Measurements from ENCODE around the gene CBLIF.
"Not testable (repeated sequence)": the region's sequence is repeated elsewhere in the genome, so short reads cannot be mapped to it uniquely, and the experiment has no call there.

DNA sequence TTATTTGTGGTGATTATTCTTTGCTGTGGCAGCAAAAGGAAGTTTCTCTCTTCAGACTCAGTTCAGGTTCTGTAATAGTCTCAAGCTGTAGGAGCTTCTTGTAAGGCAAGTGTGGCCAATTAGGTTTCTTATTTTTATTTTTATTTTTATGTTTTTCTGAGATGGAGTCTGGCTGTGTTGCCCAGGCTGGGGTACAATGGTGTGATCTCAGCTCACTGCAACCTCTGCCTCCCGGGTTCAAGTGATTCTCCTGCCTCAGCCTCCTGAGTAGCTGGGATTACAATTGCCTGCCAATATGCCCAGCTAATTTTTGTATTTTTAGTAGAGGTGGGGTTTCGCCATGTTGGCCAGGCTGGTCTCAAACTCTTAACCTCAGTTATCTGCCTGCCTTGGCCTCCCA, 4.3 kb upstream of the CBLIF start:
- not testable (repeated sequence) for TF ChIP-seq POLR2AphosphoS5 (IDR thresholded peaks at IDR 0.05)
- TF ChIP-seq, protein P1, sequence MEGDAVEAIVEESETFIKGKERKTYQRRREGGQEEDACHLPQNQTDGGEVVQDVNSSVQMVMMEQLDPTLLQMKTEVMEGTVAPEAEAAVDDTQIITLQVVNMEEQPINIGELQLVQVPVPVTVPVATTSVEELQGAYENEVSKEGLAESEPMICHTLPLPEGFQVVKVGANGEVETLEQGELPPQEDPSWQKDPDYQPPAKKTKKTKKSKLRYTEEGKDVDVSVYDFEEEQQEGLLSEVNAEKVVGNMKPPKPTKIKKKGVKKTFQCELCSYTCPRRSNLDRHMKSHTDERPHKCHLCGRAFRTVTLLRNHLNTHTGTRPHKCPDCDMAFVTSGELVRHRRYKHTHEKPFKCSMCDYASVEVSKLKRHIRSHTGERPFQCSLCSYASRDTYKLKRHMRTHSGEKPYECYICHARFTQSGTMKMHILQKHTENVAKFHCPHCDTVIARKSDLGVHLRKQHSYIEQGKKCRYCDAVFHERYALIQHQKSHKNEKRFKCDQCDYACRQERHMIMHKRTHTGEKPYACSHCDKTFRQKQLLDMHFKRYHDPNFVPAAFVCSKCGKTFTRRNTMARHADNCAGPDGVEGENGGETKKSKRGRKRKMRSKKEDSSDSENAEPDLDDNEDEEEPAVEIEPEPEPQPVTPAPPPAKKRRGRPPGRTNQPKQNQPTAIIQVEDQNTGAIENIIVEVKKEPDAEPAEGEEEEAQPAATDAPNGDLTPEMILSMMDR (IDR thresholded peaks at IDR 0.05): not testable (repeated sequence)

Data from breast epithelium (tissue), 3 donors.